ENCODE data around the gene CRADD.
"Not testable (repeated sequence)": the region's sequence is repeated elsewhere in the genome, so short reads cannot be mapped to it uniquely, and the experiment has no call there.

The CRADD gene

GRCh38 chr12:93708952-93709351, 31.8 kb downstream of the CRADD start:
- DNase-seq: no peak

GRCh38 chr12:93709386-93709785, 32.2 kb downstream of the CRADD start:
- no peak for DNase-seq

DNA sequence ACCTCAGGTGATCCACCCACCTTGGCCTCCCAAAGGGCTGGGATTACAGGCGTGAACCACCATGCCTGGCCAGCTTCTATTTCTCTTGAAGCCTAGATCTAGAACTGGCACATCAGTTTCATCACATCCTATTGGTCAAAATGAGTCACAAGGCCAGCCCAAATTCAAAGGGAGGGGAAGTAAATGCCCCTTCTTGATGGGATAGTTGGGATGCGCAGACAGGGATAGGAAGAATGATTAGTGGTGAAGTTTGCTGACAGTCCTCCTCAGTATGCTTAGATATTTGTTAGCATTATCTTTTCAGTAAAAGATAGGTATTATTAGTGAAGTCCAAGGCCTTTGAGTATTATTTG, 33.4 kb downstream of the CRADD start:
- DNase-seq: no peak

DNA sequence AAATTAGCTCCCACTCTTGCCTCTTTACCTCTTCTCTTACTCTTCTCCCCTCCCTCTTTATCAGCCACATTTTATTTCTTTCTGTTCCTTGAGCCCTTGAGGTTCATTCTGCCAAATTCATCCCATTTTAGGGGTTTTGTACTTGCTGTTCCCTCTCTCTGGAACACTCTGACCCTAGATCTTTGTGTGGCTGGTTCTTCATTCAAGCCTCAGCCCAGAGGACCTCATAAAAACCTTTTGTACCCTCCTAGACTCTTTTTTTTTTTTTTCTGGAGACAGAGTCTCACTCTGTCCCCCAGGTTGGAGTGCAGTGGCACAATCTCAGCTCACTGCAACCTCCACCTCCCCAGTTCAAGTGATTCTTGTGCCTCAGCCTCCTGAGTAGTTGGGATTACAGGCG, 34.3 kb downstream of the CRADD start:
- not testable (repeated sequence) for DNase-seq

GRCh38 chr12:93712200-93712599, 35.0 kb downstream of the CRADD start:
- DNase-seq: no peak

DNA sequence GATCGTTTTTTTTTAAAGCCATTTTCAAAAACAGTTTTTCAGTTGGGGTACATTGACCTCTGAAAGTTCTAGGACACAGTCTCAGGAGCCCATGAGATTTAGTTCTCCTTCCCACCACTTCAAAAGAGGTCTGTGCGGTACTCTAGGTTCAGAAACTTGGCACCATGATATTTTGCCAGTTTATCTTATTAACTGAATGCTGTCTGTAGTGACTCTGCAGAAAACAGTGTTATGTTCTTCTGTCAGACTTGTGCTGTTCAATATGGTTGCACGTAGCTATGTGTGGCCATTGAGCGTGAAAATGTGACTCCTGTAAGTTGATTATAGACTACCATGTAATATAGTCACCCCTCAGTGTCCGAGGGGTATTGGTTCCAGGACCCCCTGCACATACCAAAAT, 35.9 kb downstream of the CRADD start:
- no peak for DNase-seq

- no peak for DNase-seq
These were observed 36.6 kb downstream of the CRADD start for GRCh38 chr12:93713800-93714199.

DNA sequence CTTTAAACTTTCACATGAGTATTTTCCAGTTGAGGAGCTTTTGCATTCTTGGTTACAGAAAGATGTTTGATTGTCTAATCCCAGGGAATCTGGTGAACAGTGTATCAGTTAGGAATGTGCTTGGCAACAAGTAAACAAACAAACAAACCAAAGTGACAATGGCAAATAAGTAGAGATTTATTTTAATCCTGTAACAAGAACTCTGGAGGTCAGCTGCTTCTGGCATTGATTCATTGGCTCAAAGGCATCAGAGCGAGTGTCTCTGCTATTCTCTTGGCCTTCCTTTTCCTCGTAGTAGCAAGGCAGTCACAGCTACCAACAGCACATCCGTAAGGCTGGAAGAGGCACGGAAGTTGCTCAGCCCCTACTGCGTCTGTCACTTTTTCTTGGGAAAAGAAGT, 37.2 kb downstream of the CRADD start:
- DNase-seq: no peak

DNA sequence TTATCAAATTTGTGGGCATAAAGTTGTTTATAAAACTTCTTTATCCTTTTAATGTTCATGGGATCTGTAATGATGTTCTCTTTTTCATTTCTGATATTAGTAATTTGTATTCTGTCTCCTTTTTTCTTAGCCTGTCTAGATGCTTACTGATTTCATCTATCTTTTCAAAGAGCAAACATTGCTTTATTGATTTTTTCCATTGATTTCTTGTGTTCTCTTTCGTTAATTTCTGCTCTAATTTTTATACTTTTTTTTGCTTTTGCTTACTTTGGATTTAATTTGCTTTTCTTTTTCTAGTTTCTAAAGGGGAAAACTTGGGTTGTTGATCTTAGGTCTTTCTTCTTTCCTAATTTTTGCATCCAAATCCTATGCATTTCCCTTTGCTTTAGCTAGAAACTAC, 42.5 kb downstream of the CRADD start:
- no peak for DNase-seq

DNA sequence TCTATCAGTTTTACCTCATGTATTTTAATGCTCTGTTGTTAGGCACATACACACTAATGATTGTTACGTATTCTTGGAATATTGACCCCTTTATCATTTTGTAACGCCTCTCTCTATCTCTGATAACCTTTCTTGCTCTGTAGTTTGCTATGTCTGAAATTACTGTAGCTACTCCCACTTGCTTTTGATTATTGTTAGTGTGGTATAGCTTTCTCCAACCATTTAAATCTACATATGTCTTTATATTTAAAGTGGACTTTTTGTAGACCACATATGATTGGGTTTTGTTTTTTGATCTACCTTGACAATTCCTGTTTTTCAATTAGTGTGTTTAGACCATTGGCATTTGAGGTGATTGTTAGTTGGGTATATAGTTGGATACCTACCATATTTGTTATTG, 43.4 kb downstream of the CRADD start:
- DNase-seq: no peak

- DNase-seq: no peak
These were observed 45.0 kb downstream of the CRADD start for GRCh38 chr12:93722179-93722578.

GRCh38 chr12:93722835-93723567, 45.8 kb downstream of the CRADD start:
- peak; percentile 100 for DNase-seq

DNA sequence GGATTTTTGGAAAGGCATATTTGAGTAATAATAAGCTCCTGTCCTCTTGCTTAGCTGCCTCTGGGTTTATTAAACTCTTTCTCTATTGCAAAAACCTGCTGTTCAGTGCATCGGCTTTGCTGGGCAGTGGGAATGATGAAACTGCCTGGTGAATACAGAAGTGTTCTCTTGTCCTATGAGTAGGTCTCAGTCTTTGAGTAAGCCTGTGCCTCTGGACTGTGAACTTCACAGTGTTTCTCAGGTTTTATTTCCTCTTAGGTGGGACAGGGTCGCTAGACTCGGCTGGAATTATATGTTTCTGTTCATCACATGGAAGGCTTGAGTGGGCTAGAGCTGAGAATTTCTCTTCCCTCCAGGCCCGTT, 46.4 kb downstream of the CRADD start:
- no peak for DNase-seq

DNA sequence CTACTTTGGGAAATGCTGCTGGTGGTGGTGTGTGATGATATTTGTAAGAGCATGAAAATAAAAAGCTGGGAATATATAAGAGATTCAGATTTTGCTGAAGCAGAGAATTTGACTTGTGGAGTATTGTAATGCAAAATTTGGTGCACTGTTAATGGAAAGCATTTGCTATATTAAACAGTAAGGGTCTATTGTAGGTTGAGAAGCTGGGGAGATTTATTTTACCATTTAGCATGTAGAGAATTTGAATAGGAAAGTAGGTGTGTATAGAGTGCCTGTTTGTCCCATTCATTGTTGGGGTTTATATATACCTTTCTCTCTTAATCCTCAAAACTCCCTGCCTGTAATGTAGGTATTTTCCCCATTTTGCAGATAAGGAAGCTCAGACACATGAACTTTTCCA, 48.4 kb downstream of the CRADD start:
- no peak for DNase-seq

DNA sequence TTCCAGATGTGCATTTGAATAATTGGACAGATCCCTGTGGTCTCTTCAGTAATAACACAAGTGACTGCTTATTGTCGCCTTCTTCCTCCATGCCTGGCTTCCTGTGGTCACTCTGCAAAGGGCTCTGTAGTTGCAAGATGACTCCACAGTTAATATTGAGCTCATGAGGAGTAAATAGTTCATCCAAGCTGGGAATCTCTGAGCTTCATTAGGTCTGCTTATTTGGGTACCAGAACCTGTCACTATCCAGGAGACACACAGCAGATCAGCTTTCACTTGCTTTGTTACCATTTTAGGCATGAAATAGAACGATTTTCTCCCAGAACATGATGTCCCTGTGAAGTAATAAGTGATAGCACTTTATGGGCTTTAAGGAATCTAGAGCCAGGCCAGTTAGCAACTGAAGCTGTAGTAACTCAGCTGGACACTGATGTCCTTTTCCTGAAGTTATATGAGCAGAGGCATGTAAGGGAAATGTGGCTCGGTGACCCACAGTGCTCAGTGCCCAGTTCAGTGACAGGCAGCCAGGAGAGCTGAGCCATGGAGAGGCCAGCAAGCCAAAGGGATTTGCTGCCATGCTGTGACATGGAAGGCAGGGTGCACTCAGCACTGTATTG, 50.1 kb downstream of the CRADD start:
- DNase-seq: no peak

- no peak for DNase-seq
These were observed 50.7 kb downstream of the CRADD start for GRCh38 chr12:93727911-93728310.

DNA sequence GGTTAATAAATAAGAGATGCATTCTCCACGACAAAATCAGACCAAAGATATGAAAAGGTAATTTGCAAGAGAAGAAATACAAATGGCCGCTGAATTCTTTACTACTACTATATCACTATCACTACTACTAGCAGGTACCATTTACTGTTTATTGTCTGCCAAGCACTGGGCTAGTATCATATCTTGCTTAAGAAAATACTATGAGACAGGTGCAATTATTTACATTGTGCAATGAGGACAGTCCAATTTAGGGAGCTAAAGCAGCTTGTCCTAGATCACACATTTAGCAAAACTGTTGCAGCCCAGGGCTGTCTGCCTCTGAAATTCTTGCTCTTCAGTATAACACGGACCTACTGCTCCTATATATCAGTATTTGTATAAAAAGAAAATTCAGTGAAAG, 52.8 kb downstream of the CRADD start:
- DNase-seq: no peak

DNA sequence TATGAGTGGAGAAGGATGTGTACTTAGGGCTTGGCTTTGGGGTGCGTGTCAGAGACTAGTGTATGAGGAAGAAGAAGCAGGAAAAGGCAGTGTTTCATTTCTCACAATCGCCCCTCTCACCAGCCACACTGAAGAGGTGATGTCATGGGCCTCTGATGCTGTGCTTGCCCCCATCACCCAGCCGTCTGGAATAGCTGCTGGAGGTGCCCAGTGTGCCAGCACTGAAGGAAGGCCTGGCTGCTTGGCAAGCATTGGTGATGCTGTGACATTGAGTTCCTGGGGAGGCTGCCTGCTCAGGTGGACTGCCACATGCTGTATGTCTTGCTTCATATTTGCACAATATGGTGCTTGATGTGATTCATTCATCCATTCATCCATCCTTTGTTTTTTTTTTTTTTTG, 56.2 kb downstream of the CRADD start:
- no peak for DNase-seq

DNA sequence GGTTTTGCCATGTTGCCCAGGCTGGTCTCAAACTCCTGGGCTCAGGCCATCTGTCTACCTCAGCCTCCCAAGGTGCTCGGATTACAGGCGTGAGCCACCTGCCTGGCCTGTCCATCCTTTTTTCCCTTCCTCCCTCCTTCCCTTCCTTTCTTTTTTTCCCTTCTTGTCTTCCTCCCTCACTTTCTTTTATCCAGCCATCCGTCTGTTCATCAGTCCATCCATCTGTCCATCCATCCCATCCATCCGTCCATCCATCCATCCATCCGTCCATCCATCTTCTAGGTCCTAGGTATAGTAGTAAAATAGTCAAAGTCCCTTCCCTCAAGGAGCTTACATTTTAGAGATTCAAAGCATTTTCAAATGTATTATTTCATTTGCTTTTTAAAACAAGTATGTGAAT, 56.8 kb downstream of the CRADD start:
- no peak for DNase-seq

DNA sequence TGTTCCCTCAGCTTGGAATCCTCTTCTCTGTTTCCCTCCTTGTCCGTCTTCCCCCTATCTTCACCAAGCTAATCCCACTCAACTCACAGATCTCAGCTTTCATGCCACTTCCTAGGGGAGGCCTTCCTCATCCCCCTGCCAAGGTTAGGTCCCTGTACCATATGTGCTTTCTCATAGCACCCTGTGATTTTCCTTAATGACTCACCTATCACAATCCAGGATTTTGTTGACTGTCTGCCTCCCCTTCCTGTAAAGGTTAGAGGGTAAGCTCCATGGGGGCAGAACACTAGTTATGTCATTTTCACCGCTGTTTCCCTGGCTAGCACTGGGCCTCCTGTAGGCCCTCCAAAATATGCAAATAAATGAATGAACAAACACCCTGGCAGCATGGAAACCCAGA, 57.6 kb downstream of the CRADD start:
- no peak for DNase-seq

DNA sequence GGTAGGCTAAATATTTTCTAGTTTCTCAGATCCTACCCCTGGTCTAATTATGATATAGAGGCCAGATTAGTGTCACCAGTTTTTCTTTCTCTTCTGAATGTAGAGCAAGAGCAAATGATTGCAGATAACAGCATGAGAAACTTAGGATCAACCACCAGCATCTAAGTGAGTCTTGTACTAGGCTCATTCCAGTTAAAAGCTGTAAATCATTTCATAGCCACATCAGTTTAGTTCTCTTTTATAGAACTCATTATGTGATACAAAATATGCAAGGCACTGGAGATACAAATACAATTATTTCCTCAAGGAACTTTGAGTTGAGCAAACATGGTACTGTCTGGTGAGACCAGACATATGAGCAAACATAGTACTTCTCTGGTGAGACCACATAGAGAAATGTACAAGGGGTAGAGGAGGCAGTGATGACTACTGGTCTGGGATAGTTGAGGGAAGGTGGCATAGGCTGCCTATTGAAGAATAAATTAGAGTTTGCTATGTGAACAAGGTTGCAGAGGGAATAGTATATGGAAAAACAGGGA, 59.5 kb downstream of the CRADD start:
- DNase-seq: no peak

DNA sequence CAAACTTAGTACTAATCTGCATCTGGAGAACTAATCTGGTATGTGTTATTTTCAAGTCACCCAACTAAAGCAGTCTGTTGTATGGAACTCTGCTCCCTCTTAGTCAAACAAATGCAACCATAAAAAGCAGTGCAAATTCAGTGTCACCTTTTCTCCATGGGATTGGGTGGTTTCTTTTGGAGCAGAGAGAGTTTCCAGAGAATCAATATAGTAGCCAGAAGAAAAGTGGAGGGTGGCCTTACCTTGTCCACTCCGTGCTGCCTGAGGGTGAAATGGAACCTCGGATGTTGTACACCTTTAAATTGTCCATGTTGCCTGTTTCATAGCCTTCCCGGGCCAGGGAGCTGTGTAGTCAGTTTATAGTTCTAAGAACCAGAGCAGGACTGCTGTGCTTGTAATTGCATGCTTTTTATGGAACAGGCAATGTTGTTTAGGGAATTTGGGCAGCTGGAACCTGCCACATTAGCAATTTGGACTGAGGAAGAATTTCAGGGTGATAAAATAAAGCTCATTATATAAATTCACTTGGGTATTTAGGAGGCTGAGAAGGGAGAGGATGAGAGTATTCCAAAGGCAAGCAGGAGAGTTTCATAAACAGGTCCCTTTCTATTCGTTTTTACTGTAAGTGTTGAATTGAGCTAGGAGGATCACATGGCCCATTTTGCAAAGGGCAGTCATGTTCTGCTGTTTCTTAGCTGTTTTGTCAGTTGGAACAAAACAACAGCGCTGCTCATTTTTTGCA, 60.5 kb downstream of the CRADD start:
- no peak for DNase-seq

DNA sequence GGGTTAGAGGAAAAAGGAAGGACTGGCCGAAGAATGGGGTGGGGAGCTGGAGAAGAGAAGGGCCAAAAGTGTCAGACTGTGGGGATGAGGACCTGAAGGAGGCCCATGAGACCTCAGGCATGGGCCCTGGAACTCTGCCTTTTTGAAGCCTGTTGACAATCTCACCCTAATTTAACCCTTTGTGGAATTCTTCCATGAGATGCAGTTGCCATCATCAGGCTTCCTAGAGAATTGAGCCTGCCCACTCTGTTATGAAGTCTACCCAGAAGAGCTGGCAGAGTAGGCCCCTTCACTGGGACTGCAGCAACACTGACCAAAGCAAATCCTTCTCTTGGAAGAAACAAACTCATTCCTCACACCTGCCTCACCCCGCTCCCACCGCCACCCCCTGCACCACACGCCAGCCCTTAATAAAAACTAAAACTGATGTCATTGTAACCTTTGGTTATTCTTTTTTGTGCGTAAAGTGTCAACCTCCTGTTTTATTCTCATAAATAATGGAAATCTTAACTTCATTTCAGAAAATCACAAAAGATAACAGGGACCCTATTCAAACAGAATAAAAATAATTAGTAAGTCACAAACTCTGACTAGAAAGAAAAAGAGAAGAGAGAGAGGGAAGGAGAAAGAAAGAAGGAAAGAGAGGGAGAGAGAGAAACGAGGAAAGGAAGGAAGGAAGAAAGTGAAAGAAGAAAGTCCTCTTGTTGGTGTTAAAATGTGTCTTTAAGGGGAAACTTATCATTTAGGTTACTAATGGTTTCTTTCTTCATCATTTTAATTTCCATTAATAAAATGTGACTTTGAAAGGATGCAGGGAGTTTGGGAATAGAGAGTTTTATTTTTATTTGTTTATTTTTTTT, 61.3 kb downstream of the CRADD start:
- no peak for DNase-seq

Data from T1000 (cell line).